ENCODE measurements around the gene IQSEC1.

DNA sequence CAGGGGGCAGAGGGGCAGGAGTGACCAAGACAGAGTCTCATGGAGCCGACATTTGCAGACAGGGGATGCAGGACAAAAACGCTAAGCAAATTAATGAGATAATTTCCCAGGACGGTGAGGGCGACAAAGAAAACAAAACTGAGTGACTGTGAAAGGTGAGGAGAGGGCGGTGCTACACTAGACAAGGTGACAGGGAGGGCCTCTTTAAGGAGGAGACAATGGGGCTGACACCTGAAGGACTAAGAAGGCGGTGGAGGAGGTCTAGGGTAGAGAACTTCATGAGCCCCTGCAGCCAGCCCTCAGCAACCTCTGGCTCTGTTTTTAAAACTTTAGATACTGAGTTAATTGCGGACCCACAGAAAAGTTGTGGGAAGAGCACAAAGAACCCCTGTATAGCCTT lies 41.6 kb downstream of the IQSEC1 start:
- TF ChIP-seq TCF7L2 (IDR thresholded peaks at IDR 0.05; ENCODE audit: borderline replicate concordance, extremely low read depth, insufficient read depth, insufficient read length) = no peak
- TF ChIP-seq, protein P1, sequence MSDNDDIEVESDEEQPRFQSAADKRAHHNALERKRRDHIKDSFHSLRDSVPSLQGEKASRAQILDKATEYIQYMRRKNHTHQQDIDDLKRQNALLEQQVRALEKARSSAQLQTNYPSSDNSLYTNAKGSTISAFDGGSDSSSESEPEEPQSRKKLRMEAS (IDR thresholded peaks at IDR 0.05) = no peak
- TF ChIP-seq FOSL1 (IDR thresholded peaks at IDR 0.05; ENCODE audit: low read depth) = no peak
- TF ChIP-seq, protein P2, sequence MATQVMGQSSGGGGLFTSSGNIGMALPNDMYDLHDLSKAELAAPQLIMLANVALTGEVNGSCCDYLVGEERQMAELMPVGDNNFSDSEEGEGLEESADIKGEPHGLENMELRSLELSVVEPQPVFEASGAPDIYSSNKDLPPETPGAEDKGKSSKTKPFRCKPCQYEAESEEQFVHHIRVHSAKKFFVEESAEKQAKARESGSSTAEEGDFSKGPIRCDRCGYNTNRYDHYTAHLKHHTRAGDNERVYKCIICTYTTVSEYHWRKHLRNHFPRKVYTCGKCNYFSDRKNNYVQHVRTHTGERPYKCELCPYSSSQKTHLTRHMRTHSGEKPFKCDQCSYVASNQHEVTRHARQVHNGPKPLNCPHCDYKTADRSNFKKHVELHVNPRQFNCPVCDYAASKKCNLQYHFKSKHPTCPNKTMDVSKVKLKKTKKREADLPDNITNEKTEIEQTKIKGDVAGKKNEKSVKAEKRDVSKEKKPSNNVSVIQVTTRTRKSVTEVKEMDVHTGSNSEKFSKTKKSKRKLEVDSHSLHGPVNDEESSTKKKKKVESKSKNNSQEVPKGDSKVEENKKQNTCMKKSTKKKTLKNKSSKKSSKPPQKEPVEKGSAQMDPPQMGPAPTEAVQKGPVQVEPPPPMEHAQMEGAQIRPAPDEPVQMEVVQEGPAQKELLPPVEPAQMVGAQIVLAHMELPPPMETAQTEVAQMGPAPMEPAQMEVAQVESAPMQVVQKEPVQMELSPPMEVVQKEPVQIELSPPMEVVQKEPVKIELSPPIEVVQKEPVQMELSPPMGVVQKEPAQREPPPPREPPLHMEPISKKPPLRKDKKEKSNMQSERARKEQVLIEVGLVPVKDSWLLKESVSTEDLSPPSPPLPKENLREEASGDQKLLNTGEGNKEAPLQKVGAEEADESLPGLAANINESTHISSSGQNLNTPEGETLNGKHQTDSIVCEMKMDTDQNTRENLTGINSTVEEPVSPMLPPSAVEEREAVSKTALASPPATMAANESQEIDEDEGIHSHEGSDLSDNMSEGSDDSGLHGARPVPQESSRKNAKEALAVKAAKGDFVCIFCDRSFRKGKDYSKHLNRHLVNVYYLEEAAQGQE (IDR thresholded peaks at IDR 0.05; ENCODE audit: low read depth) = no peak
- TF ChIP-seq, protein P3, sequence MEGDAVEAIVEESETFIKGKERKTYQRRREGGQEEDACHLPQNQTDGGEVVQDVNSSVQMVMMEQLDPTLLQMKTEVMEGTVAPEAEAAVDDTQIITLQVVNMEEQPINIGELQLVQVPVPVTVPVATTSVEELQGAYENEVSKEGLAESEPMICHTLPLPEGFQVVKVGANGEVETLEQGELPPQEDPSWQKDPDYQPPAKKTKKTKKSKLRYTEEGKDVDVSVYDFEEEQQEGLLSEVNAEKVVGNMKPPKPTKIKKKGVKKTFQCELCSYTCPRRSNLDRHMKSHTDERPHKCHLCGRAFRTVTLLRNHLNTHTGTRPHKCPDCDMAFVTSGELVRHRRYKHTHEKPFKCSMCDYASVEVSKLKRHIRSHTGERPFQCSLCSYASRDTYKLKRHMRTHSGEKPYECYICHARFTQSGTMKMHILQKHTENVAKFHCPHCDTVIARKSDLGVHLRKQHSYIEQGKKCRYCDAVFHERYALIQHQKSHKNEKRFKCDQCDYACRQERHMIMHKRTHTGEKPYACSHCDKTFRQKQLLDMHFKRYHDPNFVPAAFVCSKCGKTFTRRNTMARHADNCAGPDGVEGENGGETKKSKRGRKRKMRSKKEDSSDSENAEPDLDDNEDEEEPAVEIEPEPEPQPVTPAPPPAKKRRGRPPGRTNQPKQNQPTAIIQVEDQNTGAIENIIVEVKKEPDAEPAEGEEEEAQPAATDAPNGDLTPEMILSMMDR (IDR thresholded peaks at IDR 0.05 in 2 of 3, conservative IDR thresholded peaks at IDR 0.05 in 1 of 3; ENCODE audit: borderline replicate concordance in 1 of 3, insufficient read depth in 1 of 3, low read depth in 2 of 3, low read length in 2 of 3) = no peak
- no peak for TF ChIP-seq EZH2 (IDR thresholded peaks at IDR 0.05)
- TF ChIP-seq ZNF274 (IDR thresholded peaks at IDR 0.05; ENCODE audit: low read depth, low read length) = no peak
- TF ChIP-seq POLR2A (IDR thresholded peaks at IDR 0.05; ENCODE audit: borderline replicate concordance, extremely low read depth, insufficient read depth, insufficient read length) = no peak
- no peak for TF ChIP-seq SP1 (IDR thresholded peaks at IDR 0.05; ENCODE audit: low read depth)
- TF ChIP-seq POLR2AphosphoS5 (IDR thresholded peaks at IDR 0.05; ENCODE audit: low read depth, low read length) = no peak
- no peak for TF ChIP-seq CEBPB (IDR thresholded peaks at IDR 0.05; ENCODE audit: low read depth)
- TF ChIP-seq, protein P4, sequence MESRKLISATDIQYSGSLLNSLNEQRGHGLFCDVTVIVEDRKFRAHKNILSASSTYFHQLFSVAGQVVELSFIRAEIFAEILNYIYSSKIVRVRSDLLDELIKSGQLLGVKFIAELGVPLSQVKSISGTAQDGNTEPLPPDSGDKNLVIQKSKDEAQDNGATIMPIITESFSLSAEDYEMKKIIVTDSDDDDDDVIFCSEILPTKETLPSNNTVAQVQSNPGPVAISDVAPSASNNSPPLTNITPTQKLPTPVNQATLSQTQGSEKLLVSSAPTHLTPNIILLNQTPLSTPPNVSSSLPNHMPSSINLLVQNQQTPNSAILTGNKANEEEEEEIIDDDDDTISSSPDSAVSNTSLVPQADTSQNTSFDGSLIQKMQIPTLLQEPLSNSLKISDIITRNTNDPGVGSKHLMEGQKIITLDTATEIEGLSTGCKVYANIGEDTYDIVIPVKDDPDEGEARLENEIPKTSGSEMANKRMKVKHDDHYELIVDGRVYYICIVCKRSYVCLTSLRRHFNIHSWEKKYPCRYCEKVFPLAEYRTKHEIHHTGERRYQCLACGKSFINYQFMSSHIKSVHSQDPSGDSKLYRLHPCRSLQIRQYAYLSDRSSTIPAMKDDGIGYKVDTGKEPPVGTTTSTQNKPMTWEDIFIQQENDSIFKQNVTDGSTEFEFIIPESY (IDR thresholded peaks at IDR 0.05; ENCODE audit: extremely low read depth, insufficient replicate concordance, low read length) = no peak
- no peak for TF ChIP-seq ZFX (IDR thresholded peaks at IDR 0.05)
- no peak for TF ChIP-seq SIN3A (IDR thresholded peaks at IDR 0.05; ENCODE audit: low read depth)
